Loucy (cell line): ENCODE results near the gene UNC80.

ENCODE experiments used
- H2AFZ ChIP-seq: fragments of 200-600 bp; sonication (generic); 2 replicates; pipeline ENCODE4 v1.6.0; 2016; ENCODE audit warnings: antibody characterized with exemption, mild to moderate bottlenecking, low read length, moderate library complexity
- H3F3A ChIP-seq: fragments of 200-600 bp; 2 replicates; pipeline ENCODE4 v1.6.0; 2016; ENCODE audit warnings: antibody characterized with exemption, low read depth, mild to moderate bottlenecking
- H3K27me3 ChIP-seq: fragments of 200-600 bp; sonication (generic); 2 replicates; pipeline ENCODE4 v1.6.1; 2014; ENCODE audit warnings: low read length, mild to moderate bottlenecking; ENCODE audit not compliant: insufficient read depth, poor library complexity, severe bottlenecking
- H3K36me3 ChIP-seq: fragments of 200-600 bp; sonication (generic); 2 replicates; pipeline ENCODE4 v1.6.1; 2016; ENCODE audit warnings: low read length; ENCODE audit not compliant: insufficient read depth
- H3K4me1 ChIP-seq: fragments of 200-600 bp; sonication (generic); 2 replicates; pipeline ENCODE4 v1.5.1; 2014; ENCODE audit warnings: low read length, mild to moderate bottlenecking; ENCODE audit not compliant: insufficient read depth, poor library complexity, severe bottlenecking
- H3K4me2 ChIP-seq: fragments of 200-600 bp; sonication (generic); 2 replicates; pipeline ENCODE4 v1.6.0; 2014; ENCODE audit warnings: antibody characterized with exemption, low read length, low read depth, mild to moderate bottlenecking; ENCODE audit not compliant: poor library complexity, severe bottlenecking
- H3K4me3 ChIP-seq: fragments of 200-600 bp; sonication (generic); 2 replicates; pipeline ENCODE4 v1.5.1; 2014; ENCODE audit warnings: low read length, mild to moderate bottlenecking, mixed read lengths; ENCODE audit not compliant: poor library complexity, severe bottlenecking
- H3K79me2 ChIP-seq: fragments of 200-600 bp; sonication (generic); 2 replicates; pipeline ENCODE4 v1.6.1; 2014; ENCODE audit warnings: low read length; ENCODE audit not compliant: insufficient read depth
- H3K9ac ChIP-seq: fragments of 200-600 bp; sonication (generic); 2 replicates; pipeline ENCODE4 v1.6.0; 2014; ENCODE audit warnings: mild to moderate bottlenecking, low read depth, low read length, moderate library complexity; ENCODE audit not compliant: poor library complexity, severe bottlenecking
- H3K9me2 ChIP-seq: fragments of 200-600 bp; sonication (generic); replicated peaks from 2 replicates; pipeline ENCODE4 v1.6.1; 2016; ENCODE audit warnings: low read depth, low read length, mixed read lengths
- H3K9me3 ChIP-seq: fragments of 200-600 bp; sonication (generic); 2 replicates; pipeline ENCODE4 v1.6.1; 2014; ENCODE audit warnings: mild to moderate bottlenecking, antibody characterized with exemption, low read length, low read depth; ENCODE audit not compliant: insufficient read depth
- H4K20me1 ChIP-seq: fragments of 200-600 bp; sonication (generic); 2 replicates; pipeline ENCODE4 v1.6.0; 2014; ENCODE audit warnings: antibody characterized with exemption, low read length, mild to moderate bottlenecking; ENCODE audit not compliant: insufficient read depth, poor library complexity, severe bottlenecking
- EZH2phosphoT487 ChIP-seq: fragments of 200-600 bp; IDR thresholded peaks from 2 replicates; pipeline ENCODE4 v1.6.1; 2018; ENCODE audit warnings: antibody characterized with exemption, mild to moderate bottlenecking, moderate library complexity, borderline replicate concordance
- TF ChIP-seq, protein P1 (sequence below): fragments of 200-600 bp; sonication (generic); conservative IDR thresholded peaks from 2 replicates; pipeline ENCODE4 v1.5.1; 2014; ENCODE audit warnings: mild to moderate bottlenecking, antibody characterized with exemption, low read length

The UNC80 gene

DNA sequence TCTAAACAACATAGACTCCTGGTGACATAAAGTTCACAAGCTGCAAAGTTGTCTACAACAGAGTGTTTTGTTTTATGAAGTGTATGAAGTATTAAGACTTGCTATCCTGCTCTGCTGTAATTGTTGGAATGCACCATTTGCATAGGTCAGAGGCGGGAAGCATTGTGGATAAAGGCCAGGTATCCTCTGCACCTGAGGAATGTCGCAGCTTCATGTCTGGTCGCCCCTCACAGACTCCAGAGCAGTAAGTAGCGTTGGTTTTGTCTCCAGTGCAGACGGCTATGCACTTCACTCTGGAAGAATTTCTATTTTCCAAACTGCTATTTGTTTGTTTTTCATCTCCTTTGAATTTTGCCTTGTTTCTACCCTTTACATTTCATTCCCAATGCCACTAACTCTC lies 63.1 kb downstream of the UNC80 start:
- H3K79me2 ChIP-seq = no peaks in the 10 kb centered on the region
- no peak overlapping the region for H2AFZ ChIP-seq
- H3F3A ChIP-seq = no peaks in the 10 kb centered on the region
- H3K9me2 ChIP-seq = no peaks in the 10 kb centered on the region
- no peaks in the 10 kb centered on the region for H3K27me3 ChIP-seq
- H3K9me3 ChIP-seq = no peaks in the 10 kb centered on the region
- H3K4me1 ChIP-seq = no peaks in the 10 kb centered on the region
- H3K4me3 ChIP-seq = no peak overlapping the region
- H3K36me3 ChIP-seq = no peaks in the 10 kb centered on the region
- TF ChIP-seq, protein P1, sequence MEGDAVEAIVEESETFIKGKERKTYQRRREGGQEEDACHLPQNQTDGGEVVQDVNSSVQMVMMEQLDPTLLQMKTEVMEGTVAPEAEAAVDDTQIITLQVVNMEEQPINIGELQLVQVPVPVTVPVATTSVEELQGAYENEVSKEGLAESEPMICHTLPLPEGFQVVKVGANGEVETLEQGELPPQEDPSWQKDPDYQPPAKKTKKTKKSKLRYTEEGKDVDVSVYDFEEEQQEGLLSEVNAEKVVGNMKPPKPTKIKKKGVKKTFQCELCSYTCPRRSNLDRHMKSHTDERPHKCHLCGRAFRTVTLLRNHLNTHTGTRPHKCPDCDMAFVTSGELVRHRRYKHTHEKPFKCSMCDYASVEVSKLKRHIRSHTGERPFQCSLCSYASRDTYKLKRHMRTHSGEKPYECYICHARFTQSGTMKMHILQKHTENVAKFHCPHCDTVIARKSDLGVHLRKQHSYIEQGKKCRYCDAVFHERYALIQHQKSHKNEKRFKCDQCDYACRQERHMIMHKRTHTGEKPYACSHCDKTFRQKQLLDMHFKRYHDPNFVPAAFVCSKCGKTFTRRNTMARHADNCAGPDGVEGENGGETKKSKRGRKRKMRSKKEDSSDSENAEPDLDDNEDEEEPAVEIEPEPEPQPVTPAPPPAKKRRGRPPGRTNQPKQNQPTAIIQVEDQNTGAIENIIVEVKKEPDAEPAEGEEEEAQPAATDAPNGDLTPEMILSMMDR = no peak
- no peak for TF ChIP-seq EZH2phosphoT487
- H3K9ac ChIP-seq = no peak overlapping the region
- H3K4me2 ChIP-seq = no peak overlapping the region
- no peaks in the 10 kb centered on the region for H4K20me1 ChIP-seq

DNA sequence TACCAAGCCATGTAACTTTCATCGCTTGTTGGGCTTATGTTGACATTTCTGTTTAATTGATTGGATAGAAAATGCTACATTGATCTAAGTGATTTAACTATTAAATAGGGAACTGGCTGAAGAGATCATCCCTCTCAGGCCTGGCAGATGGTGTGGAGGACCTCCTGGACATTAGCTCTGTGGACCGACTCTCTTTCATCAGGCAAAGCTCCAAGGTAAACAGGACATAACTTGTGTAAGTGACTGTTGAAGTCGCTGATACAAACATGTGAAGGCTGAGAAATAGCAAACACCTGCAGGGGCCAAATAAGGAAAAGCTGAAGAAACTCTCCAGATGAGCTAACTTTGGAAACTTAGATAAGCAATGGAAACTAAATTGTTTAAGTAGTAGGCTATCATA lies 68.8 kb downstream of the UNC80 start:
- TF ChIP-seq EZH2phosphoT487 = no peak
- TF ChIP-seq, protein P1 = no peak
- Histone ChIP-seq H3K4me2 (no peak overlapping the region), H3K4me1 (no peaks in the 10 kb centered on the region), H3K4me3 (no peak overlapping the region), H3K36me3 (no peaks in the 10 kb centered on the region), H3F3A (no peaks in the 10 kb centered on the region), H3K9me2 (no peaks in the 10 kb centered on the region), H4K20me1 (no peaks in the 10 kb centered on the region), H3K9ac (no peak overlapping the region), H3K27me3 (no peaks in the 10 kb centered on the region), H3K9me3 (no peaks in the 10 kb centered on the region), H3K79me2 (no peaks in the 10 kb centered on the region), H2AFZ (no peak overlapping the region)

DNA sequence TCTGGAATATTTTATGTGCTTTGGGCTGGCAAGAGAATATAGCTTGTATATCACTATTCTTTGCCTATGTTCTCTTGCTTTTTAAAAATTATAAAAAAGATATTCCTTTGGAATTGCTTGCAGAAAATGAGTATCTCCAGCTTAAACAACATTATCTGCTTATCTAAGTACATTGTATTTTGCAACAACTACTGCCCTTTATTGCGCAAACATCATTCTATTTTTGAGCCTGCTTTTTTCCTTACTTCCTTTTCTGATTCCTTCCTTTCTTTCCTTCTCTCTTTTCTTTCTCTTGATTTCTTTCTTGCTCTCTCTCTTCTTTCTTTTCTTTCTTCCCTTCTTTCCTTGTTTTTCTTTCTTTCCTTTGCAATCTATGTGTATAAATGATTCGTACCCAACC lies 74.0 kb downstream of the UNC80 start:
- Histone ChIP-seq H3K4me3 (no peak overlapping the region), H3K36me3 (no peaks in the 10 kb centered on the region), H3K9me3 (no peaks in the 10 kb centered on the region), H3K9ac (no peak overlapping the region), H3K4me2 (no peak overlapping the region), H3K27me3 (no peaks in the 10 kb centered on the region), H2AFZ (no peak overlapping the region), H3F3A (no peaks in the 10 kb centered on the region), H3K4me1 (no peaks in the 10 kb centered on the region), H4K20me1 (no peaks in the 10 kb centered on the region), H3K79me2 (no peaks in the 10 kb centered on the region), H3K9me2 (no peaks in the 10 kb centered on the region)
- TF ChIP-seq EZH2phosphoT487 = no peak
- TF ChIP-seq, protein P1 = no peak
